HG03097 (cell line): ENCODE measurements around the gene ZBTB3.
"Not testable (repeated sequence)": the region's sequence is repeated elsewhere in the genome, so short reads cannot be mapped to it uniquely, and the experiment has no call there.

Experiments
- ATAC-seq: cut with Tn5 transposase; IDR thresholded peaks from one replicate; pipeline ENCODE4 v1.9.1; 2021; ENCODE audit not compliant: unreplicated experiment, low FRiP score

The ZBTB3 gene

GRCh38 chr11:62753736-62754603, at the start of gene ZBTB3:
TSS of gene ZBTB3 (minus strand) at chr11:62754160. CDS start at chr11:62753664, 496 bp downstream.
- peak; percentile 93 for ATAC-seq

- no peak for ATAC-seq
Observed at GRCh38 chr11:62801071-62801470, 47.1 kb upstream of the ZBTB3 start.

- ATAC-seq, result no peak
Observed at GRCh38 chr11:62799486-62799885, 45.5 kb upstream of the ZBTB3 start.

GRCh38 chr11:62796281-62796680, 42.3 kb upstream of the ZBTB3 start:
- ATAC-seq, result no peak

GRCh38 chr11:62794201-62794775, 40.3 kb upstream of the ZBTB3 start:
- ATAC-seq, result no peak

- ATAC-seq, result no peak
Observed at GRCh38 chr11:62792202-62792575, 38.2 kb upstream of the ZBTB3 start.

GRCh38 chr11:62791501-62792201, 37.7 kb upstream of the ZBTB3 start, which contains the start of gene TMEM223:
TSS of gene TMEM223 (minus strand) at chr11:62792006. CDS start at chr11:62791994, 12 bp downstream.
- peak; percentile 49 for ATAC-seq

- no peak for ATAC-seq
Observed at GRCh38 chr11:62789576-62789975, 35.6 kb upstream of the ZBTB3 start.

GRCh38 chr11:62788991-62789390, 35.0 kb upstream of the ZBTB3 start:
- no peak for ATAC-seq

- peak; percentile 56 for ATAC-seq
Observed at GRCh38 chr11:62787005-62787759, 33.2 kb upstream of the ZBTB3 start, which contains the start of gene TMEM179B. TSS of gene TMEM179B (plus strand) at chr11:62787402. CDS start at chr11:62787432, 30 bp downstream.

GRCh38 chr11:62786318-62787004, 32.5 kb upstream of the ZBTB3 start:
- peak; percentile 55 for ATAC-seq

GRCh38 chr11:62782753-62783152, 28.8 kb upstream of the ZBTB3 start:
- ATAC-seq, result no peak

- ATAC-seq, result no peak
Observed at GRCh38 chr11:62778441-62778840, 24.5 kb upstream of the ZBTB3 start.

- ATAC-seq, result no peak
Observed at GRCh38 chr11:62777389-62777788, 23.4 kb upstream of the ZBTB3 start.

GRCh38 chr11:62775646-62776045, 21.7 kb upstream of the ZBTB3 start:
- ATAC-seq, result no peak

GRCh38 chr11:62774407-62774806, 20.4 kb upstream of the ZBTB3 start:
- ATAC-seq, result no peak

- ATAC-seq, result peak; percentile 69
Observed at GRCh38 chr11:62771144-62772021, 17.4 kb upstream of the ZBTB3 start, which contains the start of gene TAF6L. TSS of gene TAF6L (plus strand) at chr11:62771396. CDS start at chr11:62775784, 4,388 bp downstream.

GRCh38 chr11:62770778-62771143, 16.8 kb upstream of the ZBTB3 start:
- peak; percentile 12 for ATAC-seq

GRCh38 chr11:62760867-62761227, 6.9 kb upstream of the ZBTB3 start:
- ATAC-seq, result not testable (repeated sequence)
